Astrocyte of the spinal cord (primary cell): Measurements from ENCODE around the gene CREB5.

Source experiments
- DNase-seq: peaks from one replicate; pipeline ENCODE4 v3.0.0; 2011; ENCODE audit warnings: low read depth, low spot score
- H3K4me3 ChIP-seq: 2 replicates; pipeline ENCODE4 v1.5.1; 2011; ENCODE audit warnings: low read depth, mild to moderate bottlenecking, low read length, moderate library complexity
- CTCF ChIP-seq: IDR thresholded peaks from 2 replicates; pipeline ENCODE4 v1.5.1; 2012; ENCODE audit warnings: low read depth, mild to moderate bottlenecking, low read length, inconsistent platforms
- in situ Hi-C: cut with HindIII; loops from 2 replicates; pipeline ENCODE4 v1.10.0; 2017; ENCODE audit warnings: low sequenced_read_pairs

The CREB5 gene

DNA sequence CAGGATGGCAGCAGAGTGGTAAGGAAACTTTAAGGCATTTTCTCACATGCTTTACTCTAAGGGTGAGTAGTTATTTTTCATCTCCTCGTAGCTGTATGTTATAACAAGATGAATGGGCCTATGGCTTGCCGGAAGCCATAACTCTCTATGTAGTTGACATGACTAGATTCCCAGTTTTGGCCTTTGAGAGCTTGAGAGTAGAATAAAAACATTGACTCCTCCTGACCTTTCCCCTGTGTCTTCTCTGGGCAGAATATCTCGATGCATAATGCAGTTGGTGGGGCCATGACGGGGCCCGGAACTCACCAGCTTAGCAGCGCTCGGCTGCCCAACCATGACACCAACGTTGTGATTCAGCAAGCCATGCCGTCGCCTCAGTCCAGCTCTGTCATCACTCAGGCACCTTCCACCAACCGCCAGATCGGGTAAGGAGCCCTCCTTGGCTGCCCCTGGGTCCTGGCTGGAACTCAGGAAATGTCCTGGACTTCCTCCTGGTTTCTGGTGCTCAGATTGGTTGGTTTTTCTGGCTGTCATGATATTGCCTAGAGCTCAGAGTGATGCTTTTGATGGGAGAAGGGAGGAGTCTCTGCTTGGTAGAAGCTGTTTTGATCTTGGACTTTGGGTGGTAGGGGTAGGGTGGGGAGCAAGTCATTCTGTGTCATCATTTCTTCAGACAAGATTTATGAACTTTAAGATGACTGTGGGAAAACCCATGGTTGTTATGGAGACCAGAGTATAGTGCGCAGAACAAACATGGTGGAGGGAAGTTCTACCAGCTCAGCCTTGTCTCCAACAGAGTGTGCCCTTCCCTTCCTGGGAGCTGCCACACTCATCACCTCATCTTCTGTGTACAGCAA is 158.0 kb downstream of the CREB5 start:
- no peak for DNase-seq
- TF ChIP-seq CTCF, result no peak
- no peak overlapping the region for H3K4me3 ChIP-seq
- in situ Hi-C loops, result no loop called here

- in situ Hi-C loops, result no loop called here
- H3K4me3 ChIP-seq, result no peak overlapping the region
- no peak for TF ChIP-seq CTCF
- DNase-seq, result peak; percentile 11
Observed at GRCh38 chr7:28570970-28571288, 158.6 kb downstream of the CREB5 start.

DNA sequence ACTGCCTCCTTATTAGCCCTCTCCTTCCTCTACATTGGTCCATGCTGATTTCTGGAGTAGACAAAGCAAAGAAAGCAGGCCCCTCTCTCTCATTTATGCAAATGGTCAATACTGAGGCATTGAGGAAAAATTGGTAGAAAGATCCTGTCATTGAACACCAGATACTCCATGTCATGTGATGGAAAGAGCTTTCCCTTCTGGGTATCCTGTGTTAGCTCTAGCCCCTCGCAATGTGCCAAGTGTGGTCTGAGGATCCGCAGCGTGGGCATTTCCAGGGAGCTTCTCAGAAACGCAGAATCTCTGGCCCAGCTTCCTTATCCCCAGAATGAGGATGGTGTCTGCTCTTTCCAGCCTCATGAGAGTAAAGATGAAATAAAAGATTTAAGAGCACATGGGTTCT is 159.1 kb downstream of the CREB5 start:
- DNase-seq, result no peak
- no peak for TF ChIP-seq CTCF
- in situ Hi-C loops, result no loop called here
- H3K4me3 ChIP-seq, result no peak overlapping the region

DNA sequence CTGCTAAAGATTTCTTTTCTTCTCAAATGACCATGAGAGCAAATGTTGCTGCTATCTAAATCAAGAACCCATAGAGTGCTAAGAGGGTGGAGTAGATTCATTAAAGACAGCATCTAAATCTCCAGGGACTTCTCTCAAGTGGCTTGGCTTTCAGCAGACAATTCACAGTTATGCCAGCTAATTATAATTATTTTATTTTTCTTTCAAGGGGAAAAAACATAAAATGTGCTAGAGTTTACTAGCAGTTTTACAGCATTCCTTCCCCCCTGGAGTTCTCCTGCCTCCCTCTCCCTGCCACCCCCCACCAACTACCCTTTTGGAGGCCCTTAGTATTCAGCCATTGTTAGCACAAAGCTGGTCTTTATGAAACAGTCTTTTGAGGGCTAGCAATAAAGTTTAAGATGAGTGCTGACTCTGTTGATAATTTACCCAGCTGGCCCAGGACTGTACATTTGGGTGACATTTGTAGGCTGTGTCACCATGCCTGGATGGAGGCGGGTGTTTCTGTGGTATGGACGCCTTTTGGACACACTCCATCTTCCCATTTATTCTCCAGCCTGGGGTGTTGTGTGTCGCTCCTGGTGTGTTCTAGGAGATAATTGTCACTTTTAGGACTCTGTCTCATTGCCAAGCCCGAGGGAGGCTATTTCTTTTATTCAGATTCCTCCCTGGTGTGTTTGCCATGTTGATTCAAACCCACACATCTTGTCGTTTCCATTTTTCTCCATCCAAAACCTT is 160.2 kb downstream of the CREB5 start:
- in situ Hi-C loops, result no loop called here
- TF ChIP-seq CTCF, result no peak
- DNase-seq, result no peak
- no peak overlapping the region for H3K4me3 ChIP-seq

DNA sequence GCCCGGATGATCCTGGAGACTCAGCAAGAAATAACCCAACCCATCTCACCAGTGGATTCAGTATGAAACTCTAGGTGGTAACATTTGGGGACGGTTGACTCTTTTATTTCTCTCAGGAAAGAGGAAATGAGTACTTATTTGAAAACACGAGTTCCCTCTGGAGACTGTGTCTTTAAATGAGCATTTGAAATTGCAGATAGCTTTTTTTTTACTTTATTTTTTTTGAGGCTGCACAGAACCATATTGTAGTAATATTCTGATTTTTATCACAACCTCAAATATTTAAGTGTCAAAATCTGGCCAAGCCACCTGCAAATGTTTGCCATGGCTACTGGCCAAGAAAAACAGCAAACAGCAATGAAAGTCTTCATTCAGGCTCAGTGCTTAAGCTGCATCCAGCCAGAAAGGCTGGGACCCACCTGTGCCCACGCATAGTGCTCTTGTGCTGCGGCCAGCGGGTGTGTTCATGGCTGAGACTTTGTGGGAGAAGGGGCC is 160.8 kb downstream of the CREB5 start:
- peak; percentile 75 for DNase-seq
- no peak for TF ChIP-seq CTCF
- no peak overlapping the region for H3K4me3 ChIP-seq
- in situ Hi-C loops, result no loop called here

DNA sequence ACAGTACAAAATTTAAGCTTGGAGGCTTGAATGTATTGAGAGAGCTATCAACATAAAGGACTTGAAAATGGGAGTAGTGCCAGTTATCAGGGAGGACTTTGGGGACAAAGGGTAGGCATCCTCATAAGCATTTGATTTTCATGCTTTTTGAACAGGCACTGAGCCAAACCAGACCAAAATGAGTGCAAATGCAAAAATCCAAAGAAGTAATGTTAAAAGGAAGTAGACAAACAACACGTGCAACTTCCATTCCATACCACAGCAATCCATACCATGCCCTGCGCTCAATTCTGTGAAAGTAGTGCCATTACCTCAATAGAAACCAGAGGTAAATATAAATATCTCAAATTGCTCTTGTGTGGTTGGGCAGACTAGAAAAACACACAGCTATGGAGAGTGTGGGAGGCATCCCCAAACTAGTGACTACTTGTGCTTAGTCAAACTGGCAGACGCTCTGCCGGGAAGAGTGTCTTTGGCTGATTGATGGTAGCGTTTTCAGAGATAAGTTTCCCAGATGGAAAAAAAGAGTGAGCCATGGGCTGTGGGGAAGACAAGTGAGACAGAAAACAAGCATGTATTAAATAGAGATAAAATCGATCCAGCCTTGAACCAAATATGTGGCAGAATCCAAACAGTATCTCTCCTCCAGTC is 161.5 kb downstream of the CREB5 start:
- no peak for DNase-seq

More for the DNA sequence above, 161.5 kb downstream of the CREB5 start:
- no peak for TF ChIP-seq CTCF
- in situ Hi-C loops, result no loop called here
- no peak overlapping the region for H3K4me3 ChIP-seq
